HG02852 (cell line): ENCODE data around the gene PICALM.

Experiments
- ATAC-seq: cut with Tn5 transposase; IDR thresholded peaks from one replicate; pipeline ENCODE4 v1.9.1; 2021; ENCODE audit warnings: mild to moderate bottlenecking, moderate library complexity; ENCODE audit not compliant: unreplicated experiment

Gene PICALM

GRCh38 chr11:86052693-86053641, 15.9 kb downstream of the PICALM start:
- no peak for ATAC-seq

- ATAC-seq, result no peak
Observed at GRCh38 chr11:86050196-86050709, 18.6 kb downstream of the PICALM start.

- ATAC-seq, result no peak
Observed at GRCh38 chr11:86047275-86047991, 21.5 kb downstream of the PICALM start.

GRCh38 chr11:86046116-86046515, 22.8 kb downstream of the PICALM start:
- no peak for ATAC-seq

- no peak for ATAC-seq
Observed at GRCh38 chr11:86043765-86044503, 24.9 kb downstream of the PICALM start.

GRCh38 chr11:86041975-86042378, 26.9 kb downstream of the PICALM start:
- peak; percentile 69 for ATAC-seq

GRCh38 chr11:86040919-86041850, 27.7 kb downstream of the PICALM start:
- ATAC-seq, result no peak

- ATAC-seq, result no peak
Observed at GRCh38 chr11:86039094-86039493, 29.8 kb downstream of the PICALM start.

GRCh38 chr11:86037743-86038142, 31.1 kb downstream of the PICALM start:
- no peak for ATAC-seq

GRCh38 chr11:86035920-86036319, 33.0 kb downstream of the PICALM start:
- ATAC-seq, result no peak

GRCh38 chr11:86035164-86035563, 33.7 kb downstream of the PICALM start:
- ATAC-seq, result no peak

- no peak for ATAC-seq
Observed at GRCh38 chr11:86034710-86035109, 34.2 kb downstream of the PICALM start.

GRCh38 chr11:86021377-86021776, 47.5 kb downstream of the PICALM start:
- ATAC-seq, result peak; percentile 50

- no peak for ATAC-seq
Observed at GRCh38 chr11:86018249-86018648, 50.6 kb downstream of the PICALM start.

- no peak for ATAC-seq
Observed at GRCh38 chr11:86016451-86016850, 52.4 kb downstream of the PICALM start.

GRCh38 chr11:86015699-86016098, 53.2 kb downstream of the PICALM start:
- ATAC-seq, result no peak

GRCh38 chr11:86014221-86014620, 54.7 kb downstream of the PICALM start:
- no peak for ATAC-seq

GRCh38 chr11:86013713-86014112, 55.2 kb downstream of the PICALM start:
- ATAC-seq, result no peak

GRCh38 chr11:86011175-86011574, 57.7 kb downstream of the PICALM start:
- no peak for ATAC-seq

GRCh38 chr11:86003654-86004053, 65.2 kb downstream of the PICALM start:
- no peak for ATAC-seq
